ENCODE measurements around the gene TTLL9. TPM values are rescaled to one million over a fixed set of nuclear protein-coding genes. Genes with fewer than 3 reads are reported as not detected.

TTLL9 gene
- total and polyA plus RNA-seq, 2 donors, result 0.05 to 0.46 TPM

DNA sequence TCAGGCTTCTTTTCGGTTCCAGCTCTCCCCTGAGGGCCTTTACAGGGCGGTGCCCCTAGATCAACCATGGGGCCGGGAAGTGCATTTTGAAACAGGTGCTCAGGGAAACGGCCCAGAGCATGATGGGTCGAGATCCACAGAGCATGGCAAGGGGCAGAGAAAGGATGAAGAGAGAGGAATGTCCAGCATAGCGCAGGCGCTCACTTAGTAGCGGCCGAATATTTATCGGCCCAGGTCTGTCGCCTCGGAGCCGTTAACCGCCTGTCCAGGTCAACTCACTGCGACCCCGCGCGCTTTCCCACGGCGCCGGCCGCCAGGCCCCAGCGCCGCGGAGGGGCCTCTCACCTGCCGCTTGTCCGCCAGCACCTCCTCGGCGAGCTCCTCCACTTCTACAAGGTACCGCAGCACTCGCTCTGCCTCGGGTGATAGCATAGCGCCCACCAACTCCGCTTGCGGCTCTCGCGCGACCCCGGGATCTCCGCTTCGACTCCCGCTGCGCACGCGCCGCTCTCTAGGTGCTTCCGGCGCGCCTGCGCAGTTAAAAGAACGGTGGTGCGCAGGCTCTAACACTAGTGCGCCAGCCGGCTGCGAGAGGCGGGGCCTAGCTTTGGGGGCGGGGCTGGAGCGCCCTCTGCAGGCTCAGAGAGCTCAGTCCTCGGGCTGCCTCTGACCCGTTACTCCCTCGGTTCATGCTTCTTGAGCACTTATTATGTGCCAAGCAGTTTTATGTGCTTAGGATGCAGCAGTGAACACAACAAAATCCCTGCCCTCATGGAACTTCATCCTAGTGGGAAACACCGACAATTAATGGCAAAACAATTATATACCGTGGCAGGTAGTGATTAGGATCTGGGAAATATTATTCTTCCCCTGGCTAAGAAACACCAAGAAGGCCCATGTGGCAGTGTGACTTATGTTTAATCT, 81.4 kb downstream of the TTLL9 start, which contains the start of gene PDRG1:
TSS of gene PDRG1 (minus strand) at position 517 of the 924 bp plus-strand sequence. CDS start at position 432, 85 bp downstream.
- H3K27ac ChIP-seq (ENCODE audit: low read depth in 1 of 2, low read length in 1 of 2), result peak within 1 kb of the TSS; percentile 64
- peak within 1 kb of the TSS; percentile 85 to 86 for H3K4me3 ChIP-seq (ENCODE audit: low read length in 2 of 2)
- peak; percentile 88 to 98 (median 95) for DNase-seq (ENCODE audit: low read depth in 6 of 9, low spot score in 9 of 9)
- H3K9me3 ChIP-seq (ENCODE audit: control insufficient read depth in 2 of 2, insufficient read depth in 1 of 2, low read length in 1 of 2), result peaks cover 3 to 4% of the 10 kb centered on the region in 2 donors
- under 1% methylated on average over 63 of the region's 63 CpGs for WGBS
- peaks cover 9 to 11% of the 10 kb centered on the region in 2 donors for H3K4me1 ChIP-seq (ENCODE audit: control insufficient read depth in 2 of 2, insufficient read depth in 2 of 2, low read length in 2 of 2)
- H3K36me3 ChIP-seq (ENCODE audit: control insufficient read depth in 2 of 2, insufficient read depth in 2 of 2, low read length in 1 of 2), result peaks cover 24 to 28% of the 10 kb centered on the region in 2 donors
- H3K27me3 ChIP-seq (ENCODE audit: control insufficient read depth in 2 of 2, insufficient read depth in 1 of 2, low read length in 1 of 2), result peaks cover 0 to 9% of the 10 kb centered on the region in 2 donors

DNA sequence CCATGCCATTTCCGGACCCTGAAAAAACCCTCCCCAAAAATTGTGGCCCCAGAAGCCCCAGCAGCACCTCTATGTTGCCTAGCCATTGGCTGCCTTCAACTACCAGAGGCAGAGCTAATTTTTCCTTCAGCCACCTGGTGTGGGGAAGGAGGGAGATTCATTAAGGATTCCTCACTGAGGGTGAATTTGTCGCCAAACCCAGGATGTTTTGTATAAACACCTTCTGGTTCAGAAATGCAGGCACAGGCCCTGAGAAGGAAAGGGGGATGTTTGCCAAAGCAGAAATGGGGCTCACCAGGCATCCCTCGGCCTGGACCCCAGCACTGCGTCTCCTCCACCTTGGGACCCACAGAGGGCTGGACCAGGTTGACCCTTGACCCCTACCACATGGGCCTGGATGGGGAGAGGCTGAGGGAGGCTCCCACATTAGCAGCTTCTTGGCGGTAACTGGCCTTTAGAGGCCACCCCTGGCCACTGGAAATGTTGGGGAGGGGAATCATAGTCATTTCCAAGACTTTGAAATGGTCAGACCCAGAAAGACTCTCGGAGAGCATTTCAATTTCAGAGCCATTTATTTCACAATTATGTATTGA, 83.2 kb downstream of the TTLL9 start:
- Histone ChIP-seq H3K36me3 (ENCODE audit: control insufficient read depth in 2 of 2, insufficient read depth in 2 of 2, low read length in 1 of 2) (peaks cover 7 to 10% of the 10 kb centered on the region in 2 donors), H3K4me3 (ENCODE audit: low read length in 2 of 2) (no peak overlapping the region), H3K9me3 (ENCODE audit: control insufficient read depth in 2 of 2, insufficient read depth in 1 of 2, low read length in 1 of 2) (no peaks in the 10 kb centered on the region), H3K4me1 (ENCODE audit: control insufficient read depth in 2 of 2, insufficient read depth in 2 of 2, low read length in 2 of 2) (peaks cover 9 to 11% of the 10 kb centered on the region in 2 donors), H3K27ac (ENCODE audit: low read depth in 1 of 2, low read length in 1 of 2) (no peak overlapping the region), H3K27me3 (ENCODE audit: control insufficient read depth in 2 of 2, insufficient read depth in 1 of 2, low read length in 1 of 2) (peaks cover 0 to 10% of the 10 kb centered on the region in 2 donors)
- DNase-seq (ENCODE audit: low read depth in 6 of 9, low spot score in 9 of 9), result no peak
- WGBS, result 92% methylated on average over 6 of the region's 6 CpGs

DNA sequence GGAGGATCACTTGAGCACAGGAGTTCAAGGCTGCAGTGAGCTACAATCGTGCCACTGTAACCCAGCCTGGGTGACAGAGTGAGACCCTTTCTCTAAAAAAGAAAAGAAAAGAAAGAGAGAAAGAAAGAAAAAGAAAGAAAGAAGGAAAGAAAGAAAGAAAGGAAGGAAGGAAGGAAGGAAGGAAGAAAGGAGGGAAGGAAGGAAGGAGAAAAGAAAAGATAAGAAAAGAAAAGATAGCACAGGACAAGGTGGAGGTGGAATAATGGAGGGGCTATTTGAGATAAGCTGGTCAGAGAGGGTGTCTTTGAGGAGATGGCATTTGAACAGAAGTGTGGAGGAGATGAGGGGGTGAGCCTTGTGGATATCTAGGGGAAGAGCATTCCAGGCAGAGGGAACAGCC, 84.1 kb downstream of the TTLL9 start:
- 78% methylated on average over 1 of the region's 1 CpG for WGBS
- H3K27ac ChIP-seq (ENCODE audit: low read depth in 1 of 2, low read length in 1 of 2), result no peak overlapping the region
- DNase-seq (ENCODE audit: low read depth in 6 of 9, low spot score in 9 of 9), result no peak
- no peak overlapping the region for H3K4me3 ChIP-seq (ENCODE audit: low read length in 2 of 2)
- peaks cover 9 to 11% of the 10 kb centered on the region in 2 donors for H3K4me1 ChIP-seq (ENCODE audit: control insufficient read depth in 2 of 2, insufficient read depth in 2 of 2, low read length in 2 of 2)
- peaks cover 0 to 10% of the 10 kb centered on the region in 2 donors for H3K27me3 ChIP-seq (ENCODE audit: control insufficient read depth in 2 of 2, insufficient read depth in 1 of 2, low read length in 1 of 2)
- peaks cover 3% of the 10 kb centered on the region in 2 donors for H3K36me3 ChIP-seq (ENCODE audit: control insufficient read depth in 2 of 2, insufficient read depth in 2 of 2, low read length in 1 of 2)
- H3K9me3 ChIP-seq (ENCODE audit: control insufficient read depth in 2 of 2, insufficient read depth in 1 of 2, low read length in 1 of 2), result no peaks in the 10 kb centered on the region

DNA sequence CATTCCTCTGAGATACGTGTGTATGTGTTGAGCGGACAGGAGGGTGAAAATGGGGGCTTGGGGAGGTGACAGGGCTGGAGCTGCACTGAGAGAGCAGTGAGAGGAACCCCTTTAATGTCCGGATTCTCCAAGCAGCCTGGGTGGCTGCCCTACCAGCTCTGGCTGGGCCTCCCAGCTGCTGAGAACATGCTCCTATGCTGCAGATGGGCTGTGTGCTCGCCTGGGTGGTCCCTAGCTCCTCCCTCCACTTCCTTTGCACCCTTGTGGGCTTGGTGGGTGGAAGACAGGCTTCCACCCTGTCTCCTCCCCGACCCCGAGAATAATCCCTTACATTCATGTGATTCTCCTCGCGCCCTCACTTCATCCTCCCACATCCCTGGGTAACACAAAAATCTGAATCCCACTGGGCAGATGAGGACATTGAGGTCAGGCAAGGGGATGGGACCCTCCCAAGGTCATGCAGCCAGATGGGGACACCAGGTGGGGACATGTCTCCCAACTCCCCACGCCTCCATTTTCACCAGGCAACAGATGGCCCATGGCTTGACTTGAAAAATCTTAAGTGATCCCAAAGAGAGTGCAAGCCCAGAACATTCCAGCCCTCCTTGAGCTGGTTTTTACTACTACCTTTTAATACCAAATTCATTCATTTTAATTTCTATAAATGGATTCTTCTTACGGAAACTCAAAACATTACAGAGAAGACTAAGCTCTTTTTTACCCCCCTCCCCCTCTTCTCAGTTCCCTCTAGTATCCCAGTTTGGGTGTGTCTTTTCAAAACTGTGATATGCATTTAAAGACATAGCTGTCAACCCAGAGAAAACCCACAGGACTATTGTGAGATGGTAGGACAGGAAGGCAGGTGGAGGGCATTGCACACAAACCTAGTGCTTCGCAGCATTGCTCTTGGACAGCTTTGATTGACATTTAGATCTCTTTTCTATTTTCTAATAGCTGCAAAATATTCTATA, 86.4 kb downstream of the TTLL9 start:
- Histone ChIP-seq H3K9me3 (ENCODE audit: control insufficient read depth in 2 of 2, insufficient read depth in 1 of 2, low read length in 1 of 2) (no peaks in the 10 kb centered on the region), H3K27ac (ENCODE audit: low read depth in 1 of 2, low read length in 1 of 2) (no peak overlapping the region), H3K27me3 (ENCODE audit: control insufficient read depth in 2 of 2, insufficient read depth in 1 of 2, low read length in 1 of 2) (peaks cover 0 to 12% of the 10 kb centered on the region in 2 donors), H3K4me3 (ENCODE audit: low read length in 2 of 2) (no peak overlapping the region), H3K4me1 (ENCODE audit: control insufficient read depth in 2 of 2, insufficient read depth in 2 of 2, low read length in 2 of 2) (no peaks in the 10 kb centered on the region), H3K36me3 (ENCODE audit: control insufficient read depth in 2 of 2, insufficient read depth in 2 of 2, low read length in 1 of 2) (no peaks in the 10 kb centered on the region)
- WGBS, result 66% methylated on average over 11 of the region's 11 CpGs
- no peak for DNase-seq (ENCODE audit: low read depth in 6 of 9, low spot score in 9 of 9)

DNA sequence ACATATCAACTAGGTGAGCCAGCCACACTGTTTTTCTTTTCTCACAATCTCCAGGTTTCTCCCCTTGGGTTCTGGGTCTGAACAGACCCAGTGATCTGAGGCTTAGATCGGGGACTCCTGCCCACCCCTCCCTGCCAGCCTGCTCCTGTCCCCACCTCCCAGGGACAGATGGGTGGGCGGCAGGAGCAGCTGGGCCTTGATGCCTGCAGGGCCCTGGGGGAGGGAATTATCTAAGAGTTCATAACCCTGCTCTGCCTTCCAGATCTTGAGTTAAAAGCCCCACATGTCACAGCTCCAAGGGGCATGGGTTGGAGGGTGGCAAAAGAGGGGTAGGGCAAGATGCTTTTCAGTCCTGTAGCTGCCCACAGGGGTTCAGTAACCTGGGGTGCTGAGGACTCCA, 92.3 kb downstream of the TTLL9 start:
- no peak overlapping the region for H3K4me3 ChIP-seq (ENCODE audit: low read length in 2 of 2)
- no peaks in the 10 kb centered on the region for H3K36me3 ChIP-seq (ENCODE audit: control insufficient read depth in 2 of 2, insufficient read depth in 2 of 2, low read length in 1 of 2)
- H3K27ac ChIP-seq (ENCODE audit: low read depth in 1 of 2, low read length in 1 of 2), result no peak overlapping the region
- no peaks in the 10 kb centered on the region for H3K4me1 ChIP-seq (ENCODE audit: control insufficient read depth in 2 of 2, insufficient read depth in 2 of 2, low read length in 2 of 2)
- WGBS, result 88% methylated on average over 2 of the region's 2 CpGs
- H3K27me3 ChIP-seq (ENCODE audit: control insufficient read depth in 2 of 2, insufficient read depth in 1 of 2, low read length in 1 of 2), result peaks cover 3 to 32% of the 10 kb centered on the region in 2 donors
- no peak for DNase-seq (ENCODE audit: low read depth in 6 of 9, low spot score in 9 of 9)
- H3K9me3 ChIP-seq (ENCODE audit: control insufficient read depth in 2 of 2, insufficient read depth in 1 of 2, low read length in 1 of 2), result no peaks in the 10 kb centered on the region

DNA sequence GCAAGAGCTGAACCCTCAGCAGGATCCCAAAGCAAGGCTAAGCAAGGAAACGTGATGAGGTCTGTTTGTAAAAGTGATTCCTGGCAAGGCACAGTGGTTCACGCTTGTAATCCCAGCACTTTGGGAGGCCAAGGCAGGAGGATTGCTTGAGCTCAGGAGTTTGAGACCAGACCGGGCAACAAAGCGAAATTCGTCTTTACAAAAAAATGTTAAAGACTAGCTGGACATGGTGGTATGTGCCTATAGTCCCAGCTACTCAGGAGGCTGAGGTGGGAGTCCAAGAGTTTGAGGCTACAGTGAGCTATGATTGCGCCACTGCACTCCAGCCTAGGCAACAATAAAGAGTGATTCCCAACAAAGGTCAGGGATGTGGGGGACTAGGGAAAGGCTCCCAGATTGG, 93.5 kb downstream of the TTLL9 start:
- no peaks in the 10 kb centered on the region for H3K36me3 ChIP-seq (ENCODE audit: control insufficient read depth in 2 of 2, insufficient read depth in 2 of 2, low read length in 1 of 2)
- H3K4me1 ChIP-seq (ENCODE audit: control insufficient read depth in 2 of 2, insufficient read depth in 2 of 2, low read length in 2 of 2), result no peaks in the 10 kb centered on the region
- no peak overlapping the region for H3K27ac ChIP-seq (ENCODE audit: low read depth in 1 of 2, low read length in 1 of 2)
- H3K9me3 ChIP-seq (ENCODE audit: control insufficient read depth in 2 of 2, insufficient read depth in 1 of 2, low read length in 1 of 2), result no peaks in the 10 kb centered on the region
- no peak for DNase-seq (ENCODE audit: low read depth in 6 of 9, low spot score in 9 of 9)
- H3K4me3 ChIP-seq (ENCODE audit: low read length in 2 of 2), result no peak overlapping the region
- WGBS, result 90% methylated on average over 6 of the region's 6 CpGs
- peaks cover 13 to 42% of the 10 kb centered on the region in 2 donors for H3K27me3 ChIP-seq (ENCODE audit: control insufficient read depth in 2 of 2, insufficient read depth in 1 of 2, low read length in 1 of 2)

DNA sequence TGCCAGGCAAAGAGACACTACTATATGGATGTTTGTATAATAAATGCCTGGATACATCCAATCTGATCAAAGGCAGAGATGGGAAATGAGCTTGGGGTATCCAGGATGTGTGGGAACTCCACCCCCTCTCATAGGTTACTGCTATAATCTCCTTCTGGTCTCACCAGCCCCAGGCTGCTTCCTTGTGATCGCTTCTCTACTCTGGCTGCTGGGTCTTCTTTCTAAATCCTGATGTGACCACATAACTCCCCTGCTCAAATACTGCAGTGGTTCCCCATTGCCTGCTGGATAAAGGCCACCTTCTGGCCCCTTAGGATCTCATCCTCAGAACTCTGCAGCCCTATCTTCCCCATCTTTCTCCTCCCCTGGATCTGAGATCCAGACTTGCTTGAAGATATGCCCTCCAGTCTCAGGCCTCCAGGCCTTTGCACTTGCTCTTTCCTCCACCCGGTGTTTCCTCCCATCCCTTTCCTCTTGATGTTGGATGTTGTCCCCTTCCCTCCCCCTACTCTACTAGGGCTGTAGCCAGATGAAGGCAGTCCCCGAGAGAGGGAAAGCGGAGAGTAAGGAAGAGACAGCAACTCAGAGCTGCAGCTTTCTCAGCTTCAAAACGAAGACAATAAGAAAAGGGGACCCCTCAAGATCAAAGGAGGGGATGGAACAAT, 96.7 kb downstream of the TTLL9 start:
- H3K4me1 ChIP-seq (ENCODE audit: control insufficient read depth in 2 of 2, insufficient read depth in 2 of 2, low read length in 2 of 2), result no peaks in the 10 kb centered on the region
- peaks cover 16 to 50% of the 10 kb centered on the region in 2 donors for H3K27me3 ChIP-seq (ENCODE audit: control insufficient read depth in 2 of 2, insufficient read depth in 1 of 2, low read length in 1 of 2)
- no peaks in the 10 kb centered on the region for H3K36me3 ChIP-seq (ENCODE audit: control insufficient read depth in 2 of 2, insufficient read depth in 2 of 2, low read length in 1 of 2)
- no peaks in the 10 kb centered on the region for H3K9me3 ChIP-seq (ENCODE audit: control insufficient read depth in 2 of 2, insufficient read depth in 1 of 2, low read length in 1 of 2)
- DNase-seq (ENCODE audit: low read depth in 6 of 9, low spot score in 9 of 9), result no peak
- H3K27ac ChIP-seq (ENCODE audit: low read depth in 1 of 2, low read length in 1 of 2), result no peak overlapping the region
- no peak overlapping the region for H3K4me3 ChIP-seq (ENCODE audit: low read length in 2 of 2)
- WGBS, result 15% methylated on average over 5 of the region's 5 CpGs

DNA sequence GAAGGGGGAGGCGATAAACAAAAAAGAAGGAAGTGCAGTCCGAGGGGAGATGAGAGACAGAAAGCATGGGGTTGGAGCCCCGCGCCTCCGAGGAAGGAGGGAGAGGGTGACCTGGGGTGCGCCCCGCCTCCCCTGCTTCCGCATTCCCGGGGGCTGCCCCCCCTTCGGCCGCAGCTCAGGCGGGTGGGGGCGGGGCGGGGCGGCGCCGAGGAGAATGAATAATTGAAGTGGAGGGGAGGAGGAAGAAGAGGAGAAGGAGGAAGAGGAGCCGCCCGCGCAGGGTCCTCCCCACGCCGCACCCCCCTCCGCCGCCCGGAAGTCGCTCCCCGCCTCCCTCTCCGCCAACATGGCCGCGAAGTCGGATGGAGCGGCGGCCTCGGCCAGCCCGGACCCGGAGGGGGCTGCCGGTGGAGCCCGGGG, 97.4 kb downstream of the TTLL9 start, which contains the start of gene XKR7:
TSS of gene XKR7 (plus strand) at position 322 of the 420 bp plus-strand sequence. CDS start at position 347, 25 bp downstream.
- no peak within 1 kb of the TSS for H3K27ac ChIP-seq (ENCODE audit: low read depth in 1 of 2, low read length in 1 of 2)
- H3K27me3 ChIP-seq (ENCODE audit: control insufficient read depth in 2 of 2, insufficient read depth in 1 of 2, low read length in 1 of 2), result peaks cover 16 to 49% of the 10 kb centered on the region in 2 donors

More for the DNA sequence above, 97.4 kb downstream of the TTLL9 start, which contains the start of gene XKR7:
- under 1% methylated on average over 37 of the region's 38 CpGs for WGBS
- H3K36me3 ChIP-seq (ENCODE audit: control insufficient read depth in 2 of 2, insufficient read depth in 2 of 2, low read length in 1 of 2), result no peaks in the 10 kb centered on the region
- peak in 5 of 9 donors; percentile 4 to 43 (median 19) for DNase-seq (ENCODE audit: low read depth in 6 of 9, low spot score in 9 of 9)
- no peaks in the 10 kb centered on the region for H3K9me3 ChIP-seq (ENCODE audit: control insufficient read depth in 2 of 2, insufficient read depth in 1 of 2, low read length in 1 of 2)
- peak within 1 kb of the TSS in 1 of 2 donors; percentile 51 for H3K4me3 ChIP-seq (ENCODE audit: low read length in 2 of 2)
- no peaks in the 10 kb centered on the region for H3K4me1 ChIP-seq (ENCODE audit: control insufficient read depth in 2 of 2, insufficient read depth in 2 of 2, low read length in 2 of 2)
